ENCODE measurements around the gene GRIN3A.
A peak's percentile ranks its signal among the peaks of the same experiment; 100 is the strongest.
"Not testable (repeated sequence)": the region's sequence is repeated elsewhere in the genome, so short reads cannot be mapped to it uniquely, and the experiment has no call there.

Gene GRIN3A

GRCh38 chr9:101738566-101739183 lies at the start of gene GRIN3A:
Gene GRIN3A (minus strand): TSS chr9:101738647. CDS start chr9:101737979, 668 bp downstream.
- H3K4me3 Mint-ChIP-seq: peak within 1 kb of the TSS; percentile 71
- H3K9me3 Mint-ChIP-seq (ENCODE audit: low read depth): no peaks in the 10 kb centered on the region
- H3K27ac Mint-ChIP-seq: no peak within 1 kb of the TSS
- peaks cover 9% of the 10 kb centered on the region for H3K4me1 Mint-ChIP-seq (ENCODE audit: low read depth)
- no peaks in the 10 kb centered on the region for H3K36me3 Mint-ChIP-seq
- H3K27me3 Mint-ChIP-seq: peaks cover 41% of the 10 kb centered on the region

- H3K4me1 Mint-ChIP-seq (ENCODE audit: low read depth): no peaks in the 10 kb centered on the region
- H3K9me3 Mint-ChIP-seq (ENCODE audit: low read depth): no peaks in the 10 kb centered on the region
- H3K27ac Mint-ChIP-seq: no peak overlapping the region
Measured at GRCh38 chr9:101787891-101788290, 49.4 kb upstream of the GRIN3A start.

GRCh38 chr9:101778332-101778731 lies 39.9 kb upstream of the GRIN3A start:
- H3K36me3 Mint-ChIP-seq: no peaks in the 10 kb centered on the region
- H3K4me1 Mint-ChIP-seq (ENCODE audit: low read depth): no peaks in the 10 kb centered on the region
- no peaks in the 10 kb centered on the region for H3K9me3 Mint-ChIP-seq (ENCODE audit: low read depth)
- peaks cover 2% of the 10 kb centered on the region for H3K27me3 Mint-ChIP-seq
- H3K27ac Mint-ChIP-seq: no peak overlapping the region
- H3K4me3 Mint-ChIP-seq: no peak overlapping the region

More at GRCh38 chr9:101787891-101788290, 49.4 kb upstream of the GRIN3A start:
- Mint-ChIP-seq H3K27me3 (peaks cover 12% of the 10 kb centered on the region), H3K36me3 (no peaks in the 10 kb centered on the region), H3K4me3 (no peak overlapping the region)

GRCh38 chr9:101764472-101764871 lies 26.0 kb upstream of the GRIN3A start:
- H3K4me3 Mint-ChIP-seq: no peak overlapping the region
- H3K27me3 Mint-ChIP-seq: peaks cover 8% of the 10 kb centered on the region
- peaks cover 5% of the 10 kb centered on the region for H3K4me1 Mint-ChIP-seq (ENCODE audit: low read depth)
- H3K36me3 Mint-ChIP-seq: no peaks in the 10 kb centered on the region
- H3K27ac Mint-ChIP-seq: no peak overlapping the region
- no peaks in the 10 kb centered on the region for H3K9me3 Mint-ChIP-seq (ENCODE audit: low read depth)

GRCh38 chr9:101758304-101758930 lies 20.0 kb upstream of the GRIN3A start:
- Mint-ChIP-seq H3K27ac (no peak overlapping the region), H3K36me3 (no peaks in the 10 kb centered on the region), H3K27me3 (peaks cover 7% of the 10 kb centered on the region), H3K4me3 (no peak overlapping the region), H3K4me1 (ENCODE audit: low read depth) (no peaks in the 10 kb centered on the region), H3K9me3 (ENCODE audit: low read depth) (no peaks in the 10 kb centered on the region)

- Mint-ChIP-seq H3K27ac (no peak overlapping the region), H3K4me1 (ENCODE audit: low read depth) (no peaks in the 10 kb centered on the region), H3K9me3 (ENCODE audit: low read depth) (no peaks in the 10 kb centered on the region), H3K27me3 (peaks cover 2% of the 10 kb centered on the region), H3K36me3 (no peaks in the 10 kb centered on the region), H3K4me3 (no peak overlapping the region)
Measured at GRCh38 chr9:101753716-101754115, 15.3 kb upstream of the GRIN3A start.

GRCh38 chr9:101751895-101752294 lies 13.4 kb upstream of the GRIN3A start:
- no peaks in the 10 kb centered on the region for H3K9me3 Mint-ChIP-seq (ENCODE audit: low read depth)
- H3K27me3 Mint-ChIP-seq: peaks cover 2% of the 10 kb centered on the region
- H3K4me1 Mint-ChIP-seq (ENCODE audit: low read depth): no peaks in the 10 kb centered on the region
- H3K4me3 Mint-ChIP-seq: no peak overlapping the region
- H3K27ac Mint-ChIP-seq: no peak overlapping the region
- H3K36me3 Mint-ChIP-seq: no peaks in the 10 kb centered on the region

- Mint-ChIP-seq H3K4me1 (ENCODE audit: low read depth) (peaks cover 9% of the 10 kb centered on the region), H3K27ac (no peak overlapping the region), H3K36me3 (no peaks in the 10 kb centered on the region), H3K27me3 (peaks cover 39% of the 10 kb centered on the region), H3K4me3 (no peak overlapping the region), H3K9me3 (ENCODE audit: low read depth) (no peaks in the 10 kb centered on the region)
Measured at GRCh38 chr9:101739311-101739710, 864 bp upstream of the GRIN3A start.

- Mint-ChIP-seq H3K9me3 (ENCODE audit: low read depth) (no peaks in the 10 kb centered on the region), H3K4me3 (peak overlapping the region; percentile 71), H3K27ac (no peak overlapping the region), H3K27me3 (peaks cover 42% of the 10 kb centered on the region), H3K4me1 (ENCODE audit: low read depth) (peaks cover 9% of the 10 kb centered on the region), H3K36me3 (no peaks in the 10 kb centered on the region)
Measured at GRCh38 chr9:101737705-101738565, 512 bp downstream of the GRIN3A start.

- peak overlapping the region; percentile 12 for H3K4me3 Mint-ChIP-seq
- H3K27me3 Mint-ChIP-seq: peaks cover 46% of the 10 kb centered on the region
Measured at GRCh38 chr9:101737165-101737704, 1.2 kb downstream of the GRIN3A start.

GRCh38 chr9:101736717-101737116 lies 1.7 kb downstream of the GRIN3A start:
- Mint-ChIP-seq H3K4me1 (ENCODE audit: low read depth) (peaks cover 9% of the 10 kb centered on the region), H3K27ac (no peak overlapping the region), H3K27me3 (peaks cover 46% of the 10 kb centered on the region), H3K9me3 (ENCODE audit: low read depth) (no peaks in the 10 kb centered on the region), H3K4me3 (no peak overlapping the region), H3K36me3 (no peaks in the 10 kb centered on the region)

More at GRCh38 chr9:101737165-101737704, 1.2 kb downstream of the GRIN3A start:
- Mint-ChIP-seq H3K36me3 (no peaks in the 10 kb centered on the region), H3K27ac (no peak overlapping the region), H3K9me3 (ENCODE audit: low read depth) (no peaks in the 10 kb centered on the region), H3K4me1 (ENCODE audit: low read depth) (peaks cover 9% of the 10 kb centered on the region)

GRCh38 chr9:101731429-101731828 lies 7.0 kb downstream of the GRIN3A start:
- no peaks in the 10 kb centered on the region for H3K9me3 Mint-ChIP-seq (ENCODE audit: low read depth)
- peaks cover 17% of the 10 kb centered on the region for H3K27me3 Mint-ChIP-seq
- no peak overlapping the region for H3K27ac Mint-ChIP-seq

GRCh38 chr9:101727612-101728524 lies 10.6 kb downstream of the GRIN3A start:
- Mint-ChIP-seq H3K36me3 (no peaks in the 10 kb centered on the region), H3K4me3 (no peak overlapping the region)

More at GRCh38 chr9:101731429-101731828, 7.0 kb downstream of the GRIN3A start:
- no peaks in the 10 kb centered on the region for H3K4me1 Mint-ChIP-seq (ENCODE audit: low read depth)
- H3K36me3 Mint-ChIP-seq: no peaks in the 10 kb centered on the region
- no peak overlapping the region for H3K4me3 Mint-ChIP-seq

GRCh38 chr9:101724271-101724670 lies 14.2 kb downstream of the GRIN3A start:
- not testable (repeated sequence) for H3K27me3 Mint-ChIP-seq; H3K4me3 Mint-ChIP-seq; H3K36me3 Mint-ChIP-seq; H3K9me3 Mint-ChIP-seq (ENCODE audit: low read depth); H3K27ac Mint-ChIP-seq; H3K4me1 Mint-ChIP-seq (ENCODE audit: low read depth)

More at GRCh38 chr9:101727612-101728524, 10.6 kb downstream of the GRIN3A start:
- Mint-ChIP-seq H3K27me3 (peaks cover 7% of the 10 kb centered on the region), H3K27ac (no peak overlapping the region), H3K4me1 (ENCODE audit: low read depth) (no peaks in the 10 kb centered on the region), H3K9me3 (ENCODE audit: low read depth) (no peaks in the 10 kb centered on the region)

All from activated naive CD8-positive, alpha-beta T cell (primary cell).